ENCODE data around the gene SLC37A1. TPM values are rescaled to one million over a fixed set of nuclear protein-coding genes. Genes with fewer than 3 reads are reported as not detected.

Gene SLC37A1
- total RNA-seq, 1 experiment from 2014 or later = 37.7 TPM

GRCh38 chr21:42590431-42591131, 76.9 kb downstream of the SLC37A1 start:
- H3K4me1 ChIP-seq (ENCODE audit: insufficient read depth, low read length) = no peaks in the 10 kb centered on the region
- no peak for TF ChIP-seq CTCF (conservative IDR thresholded peaks at IDR 0.05)
- DNase-seq = no peak

More at GRCh38 chr21:42590431-42591131, 76.9 kb downstream of the SLC37A1 start:
- Histone ChIP-seq H3T11ph (ENCODE audit: low read length) (no peak overlapping the region), H3K79me1 (ENCODE audit: insufficient read depth, low read depth, low read length, poor library complexity, severe bottlenecking) (no peaks in the 10 kb centered on the region), H3K27me3 (ENCODE audit: insufficient read depth, low read length) (no peaks in the 10 kb centered on the region), H3K56ac (ENCODE audit: insufficient read length, low read depth, low read length) (no peak overlapping the region), H4K5ac (ENCODE audit: insufficient read length, low read depth, low read length) (no peak overlapping the region), H3K4ac (ENCODE audit: low read depth, low read length) (no peak overlapping the region), H4K20me1 (ENCODE audit: control insufficient read depth, insufficient read depth, insufficient read length) (no peaks in the 10 kb centered on the region), H2AFZ (ENCODE audit: low read length) (no peak overlapping the region), H2BK20ac (ENCODE audit: low read depth, low read length, poor library complexity, severe bottlenecking) (no peak overlapping the region), H3K23ac (ENCODE audit: insufficient read length, low read depth, low read length) (no peak overlapping the region), H3K18ac (ENCODE audit: insufficient read length, low read depth, low read length) (no peak overlapping the region), H3K79me2 (ENCODE audit: insufficient read depth, low read length) (no peaks in the 10 kb centered on the region), H4K91ac (ENCODE audit: insufficient read length, low read depth, low read length) (no peak overlapping the region), H2BK12ac (ENCODE audit: insufficient read length, low read depth, low read length) (no peak overlapping the region), H2BK120ac (ENCODE audit: low read depth, low read length, poor library complexity, severe bottlenecking) (no peak overlapping the region), H2AK5ac (ENCODE audit: insufficient read length, low read length) (no peak overlapping the region), H3K4me2 (ENCODE audit: insufficient read depth, insufficient read length, low read length) (no peak overlapping the region), H3K9me3 (ENCODE audit: control insufficient read depth, low read depth, low read length) (no peaks in the 10 kb centered on the region), H3K14ac (ENCODE audit: insufficient read depth, low read length) (no peak overlapping the region), H3K27ac (ENCODE audit: insufficient read length, low read depth, low read length) (no peak overlapping the region), H3K9ac (ENCODE audit: extremely low read depth, insufficient read length, low read length) (no peak overlapping the region), H2BK15ac (ENCODE audit: low read depth, low read length) (no peak overlapping the region), H4K8ac (replicated peaks; ENCODE audit: insufficient read length, low read depth, low read length) (no peak overlapping the region), H2BK5ac (ENCODE audit: insufficient read length, low read length) (no peak overlapping the region), H3K23me2 (ENCODE audit: insufficient read length, low read depth, low read length, poor library complexity, severe bottlenecking) (no peaks in the 10 kb centered on the region)
- H3K36me3 Mint-ChIP-seq (ENCODE audit: insufficient read depth in 1 of 3, low read depth in 3 of 3) = no peaks in the 10 kb centered on the region
- peaks cover 9% of the 10 kb centered on the region in 2 experiments for H3K4me1 Mint-ChIP-seq
- peaks cover 26% of the 10 kb centered on the region for H3K27me3 Mint-ChIP-seq (ENCODE audit: low read depth)
- no CpG with 5 or more reads among the region's 20 CpGs for WGBS (ENCODE audit: extremely low coverage, insufficient read length, low lambda C conversion rate)
- H3K4me3 Mint-ChIP-seq = no peak overlapping the region
- no peak overlapping the region for H3K27ac Mint-ChIP-seq
- no peaks in the 10 kb centered on the region; a peak in 2 of 5 replicates for H3K9me3 Mint-ChIP-seq
